AG08395 (cell line): ENCODE results near the gene CD109.
"Not testable (repeated sequence)": the region's sequence is repeated elsewhere in the genome, so short reads cannot be mapped to it uniquely, and the experiment has no call there.

Experiments
- DNase-seq: peaks from one replicate; pipeline ENCODE4 v3.0.0; 2012; ENCODE audit warnings: mixed read lengths, low spot score

The CD109 gene

DNA sequence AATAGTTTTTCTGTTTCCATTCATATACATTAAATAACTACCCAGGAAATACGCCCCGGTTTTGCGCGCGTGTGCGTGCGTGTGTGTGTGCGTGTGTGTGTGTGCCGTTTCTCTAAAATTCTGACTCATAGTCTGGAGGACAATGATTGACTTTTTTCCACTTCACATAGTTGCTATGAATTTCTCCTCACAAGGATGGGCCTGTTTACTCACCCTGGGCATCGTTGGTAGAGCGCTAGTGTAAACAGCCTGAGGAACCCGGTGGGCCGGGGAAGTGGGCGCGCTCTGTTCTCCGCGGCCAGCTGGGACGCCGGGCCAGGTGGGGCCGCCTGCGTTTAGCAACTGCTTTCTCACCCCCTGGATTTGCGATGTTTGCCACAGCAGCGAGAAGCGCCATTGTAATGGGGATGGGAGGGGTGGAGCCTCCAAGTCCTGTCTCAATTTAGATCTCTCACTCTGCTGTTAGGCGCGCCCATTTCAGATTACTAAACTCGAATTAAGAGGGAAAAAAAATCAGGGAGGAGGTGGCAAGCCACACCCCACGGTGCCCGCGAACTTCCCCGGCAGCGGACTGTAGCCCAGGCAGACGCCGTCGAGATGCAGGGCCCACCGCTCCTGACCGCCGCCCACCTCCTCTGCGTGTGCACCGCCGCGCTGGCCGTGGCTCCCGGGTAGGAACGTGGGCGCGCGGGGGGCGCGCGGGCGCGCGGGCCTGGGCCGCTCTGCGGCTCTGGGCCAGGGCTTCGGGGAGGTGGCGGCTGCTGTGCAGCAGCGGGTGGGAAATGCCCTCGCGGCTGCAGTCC is at the start of gene CD109:
TSS of gene CD109 (plus strand) at position 585 of the 803 bp plus-strand sequence. CDS start at position 598, 13 bp downstream.
- peak; percentile 69 for DNase-seq

DNA sequence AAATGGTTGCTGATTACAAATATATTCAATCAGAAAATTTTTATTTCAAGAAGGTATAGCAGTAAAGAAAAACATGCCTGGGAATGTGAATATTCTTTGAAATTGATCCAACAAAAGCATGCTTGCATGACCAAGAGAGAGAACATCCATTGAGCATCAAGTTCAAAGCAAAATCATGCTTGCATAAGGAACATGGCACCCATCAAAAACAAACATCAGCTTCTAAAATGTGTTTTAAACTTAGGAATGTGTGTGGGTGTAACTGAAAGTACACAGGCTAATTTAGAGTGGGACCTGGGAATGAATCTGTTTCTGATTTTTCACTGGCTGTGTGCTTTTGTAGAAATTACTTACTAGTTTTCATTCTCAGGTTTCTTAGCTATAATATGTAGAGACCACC is 47.8 kb upstream of the CD109 start:
- DNase-seq: no peak

DNA sequence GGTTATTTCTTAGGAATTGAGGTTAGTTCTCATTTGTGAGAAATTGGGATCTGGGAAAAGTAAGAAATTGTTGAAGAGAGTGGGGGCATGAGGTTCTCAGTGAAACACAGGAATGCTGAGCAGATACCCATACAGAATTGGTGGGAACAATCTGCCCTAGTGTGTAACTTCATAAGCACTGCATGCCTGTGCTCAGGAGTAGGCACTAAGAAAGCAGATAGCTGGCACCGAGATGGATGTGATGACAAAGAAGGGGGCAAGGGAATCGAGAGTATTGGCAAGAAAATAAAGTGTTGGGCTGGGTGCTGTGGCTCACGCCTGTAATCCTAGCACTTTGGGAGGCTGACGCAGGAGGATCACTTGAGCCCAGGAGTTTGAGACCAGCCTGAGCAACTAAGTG is 46.2 kb upstream of the CD109 start:
- DNase-seq: no peak

DNA sequence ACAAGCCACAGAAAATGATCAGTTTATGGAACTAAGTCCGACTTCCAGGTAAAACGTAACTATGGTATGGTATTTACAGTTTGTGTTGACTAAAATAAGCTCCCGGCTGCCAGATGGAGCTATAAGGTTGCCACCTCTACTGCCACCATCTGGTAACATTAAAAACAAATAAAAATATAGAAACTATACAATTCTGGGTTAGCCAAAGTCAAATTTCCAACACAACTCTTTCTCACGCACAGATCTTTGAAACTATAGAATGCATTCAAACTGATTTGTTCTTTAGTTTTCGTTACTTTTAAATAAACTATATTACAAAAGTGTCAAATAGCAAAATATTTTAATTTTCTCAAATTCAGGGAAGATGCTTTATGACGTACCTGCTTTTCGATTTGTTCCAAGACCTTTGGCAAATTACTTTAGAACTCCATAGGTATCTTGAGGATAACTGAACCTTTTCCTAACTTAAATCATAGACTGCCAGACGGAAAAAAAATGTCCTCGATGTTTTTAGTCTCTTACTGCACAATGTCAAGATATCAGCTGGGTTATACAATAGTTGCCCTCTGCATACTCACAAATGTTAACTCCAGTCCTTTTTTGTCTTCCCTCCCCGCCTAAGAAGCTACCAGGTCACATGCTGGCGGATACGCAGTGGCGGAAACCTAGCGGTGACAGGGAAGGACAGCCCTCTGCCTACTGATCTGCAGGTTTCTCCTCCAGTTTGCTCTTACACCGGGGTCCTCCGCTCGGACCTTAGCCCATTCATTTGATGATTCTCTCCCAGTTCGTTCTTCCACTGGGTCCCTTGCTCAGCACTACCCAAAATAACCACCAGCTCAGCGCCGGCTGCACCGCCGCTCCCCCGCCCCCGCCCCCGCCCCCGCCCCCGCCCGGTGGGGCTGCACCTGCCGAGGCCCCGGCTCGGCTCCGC is 43.1 kb upstream of the CD109 start:
- DNase-seq: peak; percentile 61

DNA sequence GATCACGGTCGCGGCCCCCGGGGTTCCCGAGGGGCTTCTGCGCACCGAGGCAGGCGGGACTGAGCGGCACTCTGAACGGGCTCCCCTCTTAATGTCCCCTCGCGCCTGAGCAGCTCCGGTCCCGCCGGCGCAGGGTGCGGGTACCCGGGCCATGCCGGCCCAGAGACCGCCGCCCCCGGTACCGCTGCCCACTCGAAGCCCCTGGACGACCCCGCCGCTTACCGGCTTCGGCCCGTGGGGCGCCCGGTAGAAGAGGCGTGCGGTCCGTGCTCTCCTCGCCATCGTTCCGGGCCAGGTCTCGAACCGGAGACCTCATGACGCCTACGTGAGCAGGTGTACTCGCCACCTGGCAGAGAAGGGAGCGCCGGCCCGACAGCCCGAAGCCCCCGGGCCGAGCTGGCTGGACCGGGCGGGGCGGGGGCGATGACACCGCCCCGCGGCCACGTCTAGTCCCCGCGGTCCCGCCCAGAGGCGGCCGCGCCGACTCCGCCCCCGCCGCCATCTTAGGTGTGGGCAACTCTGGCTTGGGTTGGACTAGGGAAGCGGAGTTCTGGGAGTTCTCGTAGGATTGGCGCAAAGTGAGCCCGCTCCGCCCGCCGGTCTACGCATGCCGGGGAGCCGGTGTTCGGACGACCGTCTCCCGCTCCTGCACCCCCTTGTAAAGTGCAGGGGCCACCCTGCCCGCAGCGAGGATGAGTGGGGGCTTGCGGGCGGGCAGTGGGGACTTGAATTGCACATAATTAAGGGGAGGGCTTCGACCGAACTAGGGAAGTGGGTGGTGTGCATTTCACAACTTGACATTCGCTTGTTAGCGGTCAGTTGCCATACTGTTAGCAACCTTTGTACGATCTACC is 42.2 kb upstream of the CD109 start, which contains the start of gene SLC17A5:
TSS of gene SLC17A5 (minus strand) at position 422 of the 854 bp plus-strand sequence. CDS start at position 316, 106 bp downstream.
- DNase-seq: peak; percentile 97

DNA sequence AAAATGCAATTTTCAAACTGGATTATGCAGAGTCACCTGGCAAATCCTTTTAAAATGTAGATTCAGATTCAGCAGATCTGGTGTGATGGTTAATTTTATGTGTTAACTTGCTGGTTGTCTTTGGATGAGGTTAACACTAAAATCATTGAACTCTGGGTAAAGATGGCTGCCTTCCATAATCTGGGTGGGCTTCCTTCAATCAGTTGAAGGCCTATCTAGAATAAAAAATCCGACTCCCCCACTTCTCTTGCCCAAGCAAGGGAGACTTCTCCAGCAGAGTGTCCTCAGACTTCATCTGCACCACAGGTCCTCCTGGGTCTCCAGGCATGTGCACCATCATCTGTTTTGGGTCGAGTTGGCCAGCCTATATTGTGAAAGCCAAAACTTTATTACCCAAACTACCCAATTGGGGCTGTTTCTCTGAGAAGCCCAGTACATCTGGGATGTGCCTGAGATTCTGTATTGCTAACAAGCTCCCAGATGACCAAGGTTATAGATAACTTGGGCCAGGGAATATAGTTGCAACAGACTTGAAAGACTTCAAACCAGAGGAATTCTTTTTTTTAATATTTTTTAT is 40.6 kb upstream of the CD109 start:
- DNase-seq: no peak

DNA sequence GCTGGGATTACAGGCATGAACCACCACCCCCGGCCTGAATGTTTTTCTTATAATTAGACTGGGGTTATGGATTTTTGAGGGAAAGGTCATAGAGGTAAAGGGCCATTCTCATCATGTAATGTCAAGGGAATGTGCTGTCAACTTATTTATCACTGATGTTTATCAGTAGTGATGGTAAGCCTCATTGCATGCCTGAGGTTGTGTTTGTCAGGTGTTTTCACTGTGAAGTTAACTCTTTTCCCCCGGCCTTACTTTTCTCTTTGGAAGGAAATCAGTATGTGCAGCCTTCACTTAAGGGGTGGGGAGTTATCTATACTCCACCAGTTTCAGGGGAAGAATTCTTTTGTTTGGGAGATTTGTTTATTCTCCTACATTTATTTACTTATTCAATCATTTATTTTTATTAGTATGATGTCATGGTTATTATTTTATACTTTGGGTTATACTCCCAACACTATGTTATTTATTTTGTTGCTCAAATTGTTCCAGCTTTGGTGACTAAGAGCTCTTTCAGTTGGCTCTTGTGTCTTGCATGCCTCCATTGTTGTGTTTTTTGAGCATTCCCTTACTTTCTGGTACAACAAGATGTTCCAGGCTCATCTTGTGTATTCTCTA is 39.4 kb upstream of the CD109 start:
- DNase-seq: no peak

DNA sequence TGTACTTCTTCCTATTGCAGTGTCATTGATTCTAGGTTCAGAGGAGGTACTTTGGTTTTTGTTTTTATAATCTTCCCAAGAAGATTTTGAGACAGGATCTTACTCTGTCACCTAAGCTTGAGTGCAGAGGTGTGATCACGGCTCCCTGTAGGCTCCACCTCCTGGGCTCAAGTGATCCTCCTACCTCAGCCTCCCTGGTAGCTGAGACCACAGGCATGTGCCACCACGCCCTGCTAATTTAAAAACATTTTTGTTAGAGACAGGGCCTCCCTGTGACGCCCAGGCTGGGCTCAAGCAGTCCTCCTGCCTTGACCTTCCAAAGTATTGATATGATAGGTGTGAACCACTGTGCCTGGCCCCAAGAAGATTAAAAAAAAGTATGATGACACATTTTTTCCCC is 38.8 kb upstream of the CD109 start:
- no peak for DNase-seq

DNA sequence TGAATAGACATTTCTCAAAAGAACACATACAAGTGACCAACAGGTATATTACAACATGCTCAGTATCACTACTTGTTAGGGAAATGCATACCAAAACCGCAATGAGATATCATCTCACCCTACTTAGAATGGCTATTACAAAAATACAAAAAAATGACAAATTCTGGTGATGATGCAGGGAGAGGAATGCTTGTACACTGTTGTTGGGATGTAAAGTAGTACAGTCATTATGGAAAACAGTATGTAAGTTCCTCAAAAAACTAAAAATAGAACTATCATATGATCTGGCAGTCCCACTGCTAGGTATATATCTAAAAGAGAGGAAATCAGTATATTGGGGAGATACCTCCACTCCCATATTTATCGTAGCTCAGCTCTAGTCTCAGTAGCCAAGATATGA is 31.3 kb upstream of the CD109 start:
- no peak for DNase-seq

DNA sequence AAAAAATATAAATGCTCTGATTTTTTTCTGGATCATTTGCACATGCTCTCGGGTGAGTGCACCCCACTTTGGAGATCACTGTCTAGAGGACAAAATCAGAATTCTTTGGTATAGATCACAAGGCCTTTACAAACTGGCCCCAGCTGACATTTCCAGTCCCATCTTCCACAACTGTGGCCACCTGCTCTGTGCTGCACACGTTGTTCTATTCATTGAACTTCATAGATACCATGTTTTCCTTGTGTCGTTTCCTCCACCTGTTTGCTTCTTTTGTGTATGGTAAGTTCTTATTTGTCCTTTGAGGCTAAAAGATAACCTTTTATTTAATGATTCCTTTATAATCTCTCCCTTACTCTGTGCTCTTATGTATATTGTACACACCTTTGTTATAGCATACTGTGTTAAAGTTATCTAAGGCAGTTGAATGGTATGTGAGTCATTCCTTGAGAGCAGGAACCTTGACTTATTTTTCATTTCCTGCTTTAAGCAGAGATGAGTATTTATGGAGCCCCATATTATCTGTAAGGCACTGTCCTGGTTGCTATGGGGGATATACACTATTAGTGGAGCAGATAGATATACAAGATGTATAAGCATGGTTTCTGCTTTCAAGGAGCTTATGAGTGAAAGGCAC is 30.2 kb upstream of the CD109 start:
- no peak for DNase-seq

DNA sequence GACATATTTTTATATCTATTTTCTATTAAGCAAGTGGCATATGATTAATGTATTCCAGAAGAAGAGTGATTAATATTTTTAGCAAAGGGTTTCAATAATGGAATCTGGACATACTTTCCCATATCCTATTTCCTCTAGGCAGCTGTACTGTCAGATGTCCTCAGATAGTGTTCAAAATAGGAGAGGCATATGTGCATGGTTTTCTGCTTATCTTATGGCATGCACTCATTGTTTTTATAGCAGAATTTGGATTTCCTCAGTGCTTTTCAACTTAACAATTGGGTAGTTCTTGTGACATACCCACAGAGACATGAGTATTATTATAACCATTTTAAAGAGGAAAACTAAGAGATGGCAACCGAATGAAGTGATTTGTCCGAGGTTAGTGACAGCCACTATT is 29.6 kb upstream of the CD109 start:
- DNase-seq: no peak

DNA sequence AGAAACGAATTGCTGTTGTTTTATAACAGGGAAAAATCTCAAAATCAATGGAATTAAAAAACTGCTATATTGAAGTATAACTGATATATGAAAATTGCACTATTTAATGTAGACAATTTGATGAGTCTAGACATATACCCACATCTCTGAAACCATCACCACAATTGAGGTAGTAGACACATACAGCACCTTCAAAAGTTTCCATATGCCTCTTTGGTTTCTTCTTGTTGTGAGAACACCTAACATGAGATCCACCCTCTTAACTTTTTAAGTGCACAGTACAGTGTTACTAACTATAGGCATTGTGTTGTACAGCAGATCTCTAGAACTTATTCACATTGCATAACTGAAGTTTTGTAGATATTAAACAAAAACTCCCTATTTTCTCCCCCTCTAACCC is 28.2 kb upstream of the CD109 start:
- DNase-seq: no peak

DNA sequence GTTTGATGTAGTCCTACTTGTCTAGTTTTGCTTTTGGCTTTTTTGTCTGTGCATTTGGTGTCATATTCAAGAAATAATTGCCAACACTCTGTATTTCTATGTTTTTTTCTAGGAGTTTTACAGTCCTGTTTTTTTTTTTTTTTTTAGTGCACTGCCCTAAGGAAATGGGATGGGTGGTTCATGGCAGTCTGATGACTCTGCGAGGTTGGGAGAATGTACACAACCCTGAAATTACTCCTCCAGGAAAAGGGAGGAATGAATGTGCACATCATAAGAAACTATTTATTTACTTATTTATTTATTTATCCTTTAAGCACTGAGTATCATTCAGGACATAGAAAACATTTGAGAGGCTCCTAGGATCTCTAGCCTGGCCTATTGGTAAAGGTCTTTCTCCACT is 27.0 kb upstream of the CD109 start:
- DNase-seq: no peak

DNA sequence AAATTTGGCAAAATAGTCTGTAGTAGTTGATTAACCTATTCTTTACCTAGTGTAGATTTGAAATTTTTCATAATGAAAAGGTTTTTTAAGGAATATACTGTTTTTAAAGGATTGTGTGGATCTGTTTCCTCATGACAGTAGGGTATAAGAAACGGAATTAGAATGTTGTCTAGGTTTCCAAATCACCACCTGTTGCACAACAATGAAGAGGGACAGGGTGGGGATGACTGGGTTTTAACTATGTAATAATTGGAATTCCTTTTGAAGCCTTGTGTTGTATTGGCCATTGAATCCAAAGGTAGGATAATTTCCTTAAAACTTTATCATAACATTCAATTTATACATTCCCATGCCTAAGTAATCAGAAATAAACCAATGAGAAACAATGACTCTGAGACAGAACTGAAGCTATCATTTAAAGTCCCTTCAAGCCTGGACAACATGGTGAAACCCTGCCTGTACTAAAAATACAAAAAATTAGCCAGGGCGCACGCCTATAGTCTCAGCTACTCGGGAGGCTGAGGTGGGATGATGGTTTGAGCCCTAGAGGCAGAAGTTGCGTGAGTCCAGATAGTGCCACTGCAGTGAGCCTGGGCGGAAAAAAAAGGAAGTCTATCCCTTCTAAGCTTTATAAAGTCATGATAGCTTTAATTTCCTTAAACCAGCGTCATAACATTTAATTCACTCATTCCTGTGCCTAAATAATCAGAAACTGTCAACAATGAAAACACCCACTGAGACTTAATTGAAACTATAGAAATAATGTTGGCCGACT is 23.9 kb upstream of the CD109 start:
- no peak for DNase-seq

DNA sequence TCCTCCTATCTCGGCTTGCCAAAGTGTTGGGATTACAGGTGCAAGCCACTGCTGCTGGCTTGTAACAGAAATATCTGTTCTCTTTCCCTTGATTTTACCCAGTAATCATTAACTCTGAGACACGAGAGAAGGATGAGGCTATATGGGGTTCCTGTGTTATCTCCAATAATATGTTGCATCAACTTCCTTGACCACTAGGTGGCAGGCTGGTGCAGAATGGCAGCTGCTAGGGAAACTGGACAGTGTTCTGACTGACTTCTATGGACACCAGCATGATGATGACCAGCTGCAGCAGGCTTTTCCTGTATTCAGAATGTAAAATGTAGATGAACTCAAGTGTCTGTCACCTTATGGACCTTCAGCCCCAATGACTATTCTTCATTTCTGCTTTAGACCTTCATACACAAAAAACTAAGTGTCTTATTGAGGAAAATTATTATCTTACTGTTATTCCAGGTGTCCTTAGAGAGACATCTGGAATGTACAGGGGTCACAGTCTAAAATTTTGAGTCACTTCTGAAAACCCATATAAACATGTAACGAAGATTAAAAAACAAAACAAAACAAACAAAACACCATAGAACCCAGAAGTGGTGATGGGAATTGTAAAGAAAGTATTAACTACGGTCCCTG is 20.4 kb upstream of the CD109 start:
- DNase-seq: peak; percentile 84

DNA sequence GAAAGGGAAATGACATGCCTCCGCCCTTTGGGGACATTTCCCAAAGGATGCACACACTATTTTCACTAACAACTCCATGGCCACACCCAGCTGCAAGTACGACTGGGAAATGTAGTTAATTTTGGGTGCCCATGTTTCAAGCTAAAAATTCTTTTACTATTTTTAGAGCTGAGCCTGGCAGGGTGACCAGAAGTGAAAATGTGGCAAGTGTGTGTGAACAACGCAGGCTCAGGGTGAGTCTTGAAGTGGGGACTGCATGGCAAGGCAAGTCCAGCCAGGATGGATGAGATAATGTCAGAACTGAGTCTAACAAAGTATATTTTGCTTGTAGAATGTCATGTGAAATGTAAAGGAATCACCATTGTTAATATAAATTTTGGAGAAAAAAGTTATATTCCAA is 17.0 kb upstream of the CD109 start:
- DNase-seq: no peak

DNA sequence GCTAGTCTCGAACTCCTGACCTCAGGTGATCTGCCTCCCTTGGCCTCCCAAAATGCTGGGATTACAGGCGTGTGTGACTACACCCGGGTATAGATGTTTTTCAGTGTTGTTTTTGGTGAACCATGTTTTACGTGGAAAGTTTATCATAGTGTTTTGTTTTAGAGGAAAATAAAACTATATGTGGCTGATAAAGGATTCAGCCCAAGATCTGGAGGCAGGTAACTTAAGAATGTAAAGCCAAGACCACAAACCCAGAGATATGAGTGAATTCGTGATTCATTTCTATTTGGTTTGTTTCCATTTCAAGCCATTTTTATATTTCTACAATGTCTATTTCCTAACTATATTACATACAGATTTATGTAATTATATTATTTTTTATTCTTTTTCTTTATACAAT is 16.2 kb upstream of the CD109 start:
- not testable (repeated sequence) for DNase-seq

DNA sequence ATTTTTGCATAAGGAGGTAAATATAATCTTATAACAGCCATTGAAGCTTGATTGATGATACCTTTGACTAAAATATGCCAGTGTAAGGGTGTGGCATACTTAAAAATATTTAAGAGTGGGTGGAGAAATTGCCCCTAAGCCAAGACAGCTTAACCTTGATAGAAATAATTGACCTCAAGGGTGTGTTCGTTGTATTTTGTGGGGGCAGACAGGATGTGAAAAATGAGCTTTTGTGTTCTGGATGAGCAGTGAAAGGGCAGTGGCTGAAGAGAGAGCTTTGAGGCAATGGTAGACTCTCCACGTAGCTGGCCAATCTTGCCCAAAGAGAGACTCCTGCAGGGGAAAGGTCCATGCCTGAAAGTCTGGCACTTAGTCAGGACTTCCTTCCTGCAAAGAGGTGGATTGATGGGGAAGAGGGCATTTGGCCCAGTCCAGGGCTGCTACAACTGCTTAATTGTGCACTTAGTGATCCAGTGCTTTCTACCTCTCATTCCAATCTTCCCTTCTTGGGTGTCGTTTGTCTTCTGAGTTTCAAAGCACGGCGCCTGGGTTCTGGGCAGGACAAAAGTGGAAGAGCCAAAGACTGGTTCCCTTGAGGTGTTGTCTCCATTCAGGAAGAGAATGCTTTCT is 15.6 kb upstream of the CD109 start:
- no peak for DNase-seq

DNA sequence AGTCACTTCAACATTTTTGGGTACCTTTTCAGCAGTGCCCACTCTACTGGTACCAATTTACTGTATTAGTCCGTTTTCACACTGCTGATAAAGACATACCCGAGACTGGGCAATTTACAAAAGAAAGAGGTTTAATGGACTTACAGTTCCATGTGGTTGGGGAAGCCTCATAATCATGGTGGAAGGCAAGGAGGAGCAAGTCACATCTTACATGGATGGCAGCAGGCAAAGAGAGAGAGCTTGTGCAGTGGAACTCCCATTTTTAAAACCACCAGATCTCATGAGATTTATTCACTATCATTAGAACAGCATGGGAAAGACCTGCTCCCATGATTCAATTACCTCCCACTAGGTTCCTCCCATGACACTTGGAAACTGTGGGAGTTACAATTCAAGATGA is 12.4 kb upstream of the CD109 start:
- DNase-seq: not testable (repeated sequence)
